HG03095 (cell line): ENCODE measurements around the gene YPEL1.
"Not testable (repeated sequence)": the region's sequence is repeated elsewhere in the genome, so short reads cannot be mapped to it uniquely, and the experiment has no call there.

Experiments used
- ATAC-seq: cut with Tn5 transposase; IDR thresholded peaks from one replicate; pipeline ENCODE4 v1.9.1; 2021; ENCODE audit warnings: moderate library complexity; ENCODE audit not compliant: unreplicated experiment

The YPEL1 gene

GRCh38 chr22:21754523-21754922, 18.9 kb upstream of the YPEL1 start:
- ATAC-seq = no peak

- no peak for ATAC-seq
These were observed 17.9 kb upstream of the YPEL1 start for GRCh38 chr22:21753374-21754111.

GRCh38 chr22:21752276-21752675, 16.7 kb upstream of the YPEL1 start:
- no peak for ATAC-seq

GRCh38 chr22:21745948-21746347, 10.4 kb upstream of the YPEL1 start:
- no peak for ATAC-seq

GRCh38 chr22:21744917-21745316, 9.3 kb upstream of the YPEL1 start:
- not testable (repeated sequence) for ATAC-seq

GRCh38 chr22:21741790-21742189, 6.2 kb upstream of the YPEL1 start:
- no peak for ATAC-seq

GRCh38 chr22:21741059-21741458, 5.5 kb upstream of the YPEL1 start:
- no peak for ATAC-seq

- no peak for ATAC-seq
These were observed 4.3 kb upstream of the YPEL1 start for GRCh38 chr22:21739828-21740377.

- no peak for ATAC-seq
These were observed 3.4 kb upstream of the YPEL1 start for GRCh38 chr22:21738966-21739365.

- ATAC-seq = no peak
These were observed 2.5 kb upstream of the YPEL1 start for GRCh38 chr22:21738081-21738480.

GRCh38 chr22:21736948-21737347, 1.4 kb upstream of the YPEL1 start:
- no peak for ATAC-seq

- peak; percentile 11 for ATAC-seq
These were observed 569 bp upstream of the YPEL1 start for GRCh38 chr22:21736084-21736642.

- no peak for ATAC-seq
These were observed 924 bp downstream of the YPEL1 start for GRCh38 chr22:21734540-21735199.

- ATAC-seq = no peak
These were observed 4.1 kb downstream of the YPEL1 start for GRCh38 chr22:21731503-21731902.

GRCh38 chr22:21730535-21731308, 4.9 kb downstream of the YPEL1 start:
- ATAC-seq = no peak

GRCh38 chr22:21729184-21729583, 6.4 kb downstream of the YPEL1 start:
- not testable (repeated sequence) for ATAC-seq

- no peak for ATAC-seq
These were observed 7.3 kb downstream of the YPEL1 start for GRCh38 chr22:21728270-21728669.

- no peak for ATAC-seq
These were observed 7.8 kb downstream of the YPEL1 start for GRCh38 chr22:21727768-21728167.

- ATAC-seq = no peak
These were observed 8.4 kb downstream of the YPEL1 start for GRCh38 chr22:21727159-21727558.

- ATAC-seq = no peak
These were observed 8.9 kb downstream of the YPEL1 start for GRCh38 chr22:21726650-21727049.

GRCh38 chr22:21725956-21726649, 9.5 kb downstream of the YPEL1 start:
- ATAC-seq = no peak
